ENCODE results near the gene CACNA1S. TPM values are rescaled to one million over a fixed set of nuclear protein-coding genes. Genes with fewer than 3 reads are reported as not detected.

The CACNA1S gene
- total and polyA plus RNA-seq, 2 of the 4 experiments (the other 2 are of a cell fraction): not detected

GRCh38 chr1:201022820-201023516, 89.3 kb downstream of the CACNA1S start:
- no peak overlapping the region for H3K27ac ChIP-seq (ENCODE audit: insufficient read depth, low read length)
- H4K8ac ChIP-seq (ENCODE audit: low read depth in 2 of 2, low read length in 2 of 2): no peak overlapping the region
- H3K4ac ChIP-seq (ENCODE audit: low read depth, low read length): no peak overlapping the region
- no TSS peak for BruUV-seq (replicated peaks)
- peak overlapping the region; percentile 9 for H2AK9ac ChIP-seq (replicated peaks; ENCODE audit: low read depth, low read length, poor library complexity)
- H2AFZ ChIP-seq (replicated peaks; ENCODE audit: low read length, poor library complexity): peak overlapping the region; percentile 84
- H2BK20ac ChIP-seq (ENCODE audit: low read depth, low read length): no peak overlapping the region
- TF ChIP-seq BHLHE40 (IDR thresholded peaks at IDR 0.05; ENCODE audit: low read depth, low read length) (no peak), MAFK (IDR thresholded peaks at IDR 0.05; ENCODE audit: low read depth, low read length) (no peak), RCOR1 (IDR thresholded peaks at IDR 0.05; ENCODE audit: insufficient replicate concordance, low read length) (no peak), RFX5 (IDR thresholded peaks at IDR 0.05; ENCODE audit: low read depth, low read length) (no peak), CTCF (conservative IDR thresholded peaks at IDR 0.05; ENCODE audit: low read depth, low read length) (no peak), RAD21 (IDR thresholded peaks at IDR 0.05; ENCODE audit: low read length) (no peak), ELK1 (IDR thresholded peaks at IDR 0.05; ENCODE audit: borderline replicate concordance, low read depth, low read length) (no peak), NFE2L2 (IDR thresholded peaks at IDR 0.05; ENCODE audit: low read depth, low read length) (no peak), CEBPB (IDR thresholded peaks at IDR 0.05; ENCODE audit: low read depth, low read length) (no peak), USF2 (IDR thresholded peaks at IDR 0.05; ENCODE audit: low read depth, low read length) (no peak), CHD1 (IDR thresholded peaks at IDR 0.05; ENCODE audit: low read depth, low read length) (no peak), FOS (IDR thresholded peaks at IDR 0.05; ENCODE audit: low read depth, low read length) (no peak), SMC3 (IDR thresholded peaks at IDR 0.05; ENCODE audit: low read depth, low read length) (no peak), POLR2A (IDR thresholded peaks at IDR 0.05; ENCODE audit: low read depth, low read length) (no peak), MXI1 (IDR thresholded peaks at IDR 0.05; ENCODE audit: borderline replicate concordance, low read depth, low read length) (no peak)
- POLR2A ChIA-PET (ENCODE audit: unreplicated experiment): interaction anchor here (0.7 kb wide), 1 partner anchor 1167 kb away, joined by 6 read pairs; no protein-coding TSS in a partner anchor
- H3K27me3 ChIP-seq (ENCODE audit: control insufficient read depth, insufficient read depth, low read length): peaks cover 13% of the 10 kb centered on the region
- H4K91ac ChIP-seq (ENCODE audit: insufficient read depth, low read depth, low read length): no peak overlapping the region
- H3K4me3 ChIP-seq (ENCODE audit: insufficient read depth, low read depth, low read length): peak overlapping the region; percentile 45
- in situ Hi-C loops (cut with MboI; ENCODE audit: low sequenced_read_pairs) (no loop called here), intact Hi-C loops (cut with micrococcal nuclease) (loop anchor here (10.0 kb wide), 1 partner anchor 138 kb away; no protein-coding TSS in a partner anchor), dilution Hi-C loops (cut with HindIII; ENCODE audit: low sequenced_read_pairs, unreplicated experiment) (no loop called here)
- no peak overlapping the region for H3K56ac ChIP-seq (ENCODE audit: extremely low read depth, insufficient read depth, low read length)
- H3K14ac ChIP-seq (replicated peaks; ENCODE audit: low read depth, low read length): no peak overlapping the region
- peaks cover 3% of the 10 kb centered on the region; the same call in 1 of the 2 replicates for H3K9me1 ChIP-seq (ENCODE audit: insufficient read depth, low read length)
- no peak overlapping the region for H4K5ac ChIP-seq (ENCODE audit: low read depth, low read length)
- H3K9ac ChIP-seq (ENCODE audit: low read depth, low read length): no peak overlapping the region
- DNase-seq (no peak), ATAC-seq (ENCODE audit: low read depth) (no peak)
- H3K18ac ChIP-seq (ENCODE audit: low read depth, low read length): no peak overlapping the region
- H3K79me1 ChIP-seq (ENCODE audit: low read depth in 1 of 2, low read length in 2 of 2): no peaks in the 10 kb centered on the region
- H3K23ac ChIP-seq (ENCODE audit: low read depth, low read length): peak overlapping the region; percentile 24; the same call in 1 of the 2 replicates
- no peak overlapping the region for H2BK5ac ChIP-seq (ENCODE audit: low read depth, low read length, poor library complexity, severe bottlenecking)
- H3K9me3 ChIP-seq (ENCODE audit: control insufficient read depth, insufficient read depth, low read length): no peaks in the 10 kb centered on the region
- H4K20me1 ChIP-seq (ENCODE audit: insufficient read depth, low read length): no peaks in the 10 kb centered on the region; the same call in 1 of the 2 replicates
- 4% methylated on average over 21 of the region's 56 CpGs; no CpG with 5 or more reads in 1 of the 2 experiments for WGBS, 2 experiments (ENCODE audit: extremely low coverage in 2 of 2, insufficient read length in 1 of 2)
- peak overlapping the region; percentile 10 for H3K4me2 ChIP-seq (ENCODE audit: low read depth, low read length)
- CTCF ChIA-PET: no interaction called here
- H2AK5ac ChIP-seq (ENCODE audit: low read depth, low read length): 0 out of 2 replicates have a peak overlapping the region, but pooled peaks have one; percentile 40
- H3K36me3 ChIP-seq (ENCODE audit: control insufficient read depth, insufficient read depth, low read length): no peaks in the 10 kb centered on the region
- no peak overlapping the region for H2BK120ac ChIP-seq (ENCODE audit: low read depth, low read length)
- no peak overlapping the region for H2BK15ac ChIP-seq (ENCODE audit: low read depth, low read length)
- H3K4me1 ChIP-seq (ENCODE audit: control insufficient read depth, insufficient read depth, low read length): peaks cover 5% of the 10 kb centered on the region

All from IMR-90 (cell line).